GM12878 (cell line): Measurements from ENCODE around the gene CHRM4. TPM values are rescaled to one million over a fixed set of nuclear protein-coding genes. Genes with fewer than 3 reads are reported as not detected.

Experiments used
- ATAC-seq: fragments of 200-7000 bp; cut with Tn5 transposase; 3 replicates; pipeline ENCODE4 v1.9.1; 2020; ENCODE audit warnings: mild to moderate bottlenecking, moderate library complexity
- BruUV-seq: library from RNA; stranded (reverse); fragments of 400-500 nt; replicated peaks from 2 replicates; lab custom pipeline; 2021; lab: Mats Ljungman, UMichigan
- CTCF ChIA-PET: fragments of 300-600 bp; sonication (Branson Sonifier 250); formaldehyde crosslinking; extraction: SDS; loops from one replicate; lab custom pipeline; 2021; ENCODE audit warnings: inconsistent platforms; lab: Yijun Ruan, JAX
- POLR2A ChIA-PET: fragments of 350-600 bp; formaldehyde crosslinking; extraction: SDS; loops from one replicate; lab custom pipeline; 2021; ENCODE audit warnings: inconsistent platforms; lab: Charles Lee
- RAD21 ChIA-PET: fragments of 300-600 bp; sonication (Branson Sonifier 250); formaldehyde crosslinking; loops from one replicate; lab custom pipeline; 2023; ENCODE audit warnings: antibody characterized with exemption; ENCODE audit not compliant: unreplicated experiment; lab: Charles Lee
- SMC1A ChIA-PET: fragments of 300-600 bp; sonication (Branson Sonifier 250); formaldehyde crosslinking; loops from one replicate; lab custom pipeline; 2023; ENCODE audit not compliant: unreplicated experiment, uncharacterized antibody; lab: Charles Lee
- DNase-seq: peaks from one replicate; pipeline ENCODE4 v3.0.0-alpha.2; 2011; ENCODE audit warnings: low read depth, low spot score
- FAIRE-seq: peaks from 3 replicates; lab custom pipeline; 2011; peaks lifted over from hg19 to GRCh38; lab: Jason Lieb, UNC
- H2AFZ ChIP-seq: 2 replicates; pipeline ENCODE4 v1.6.0; 2011; ENCODE audit warnings: low read depth, low read length, control low read depth; ENCODE audit not compliant: control insufficient read depth
- H3K27ac ChIP-seq: 2 replicates; pipeline ENCODE4 v1.5.1; 2011; ENCODE audit warnings: control low read depth; ENCODE audit not compliant: control insufficient read depth, insufficient read depth
- H3K27me3 ChIP-seq, 2 experiments: replicated peaks in 1 of 2; 2 replicates each; pipeline versions ENCODE4 v1.6.0 to v1.6.1; 2011; ENCODE audit warnings: low read length in 1 of 2; ENCODE audit not compliant: control insufficient read depth in 2 of 2, insufficient read depth in 2 of 2
- H3K36me3 ChIP-seq, 2 experiments: 2 replicates each; pipeline ENCODE4 v1.5.1; 2011; ENCODE audit warnings: low read length in 1 of 2; ENCODE audit not compliant: control insufficient read depth in 2 of 2, insufficient read depth in 2 of 2
- H3K4me1 ChIP-seq: 2 replicates; pipeline ENCODE4 v1.6.1; 2011; ENCODE audit warnings: mild to moderate bottlenecking, low read length, moderate library complexity, mixed read lengths; ENCODE audit not compliant: control insufficient read depth, insufficient read depth
- H3K4me2 ChIP-seq: 2 replicates; pipeline ENCODE4 v1.6.0; 2011; ENCODE audit warnings: control low read depth; ENCODE audit not compliant: control insufficient read depth, insufficient read depth
- H3K4me3 ChIP-seq: fragments of 200-600 bp; sonication (generic); 2 replicates; pipeline ENCODE4 v1.5.1; 2016
- H3K79me2 ChIP-seq: 2 replicates; pipeline ENCODE4 v1.6.0; 2011; ENCODE audit warnings: low read length; ENCODE audit not compliant: control insufficient read depth, insufficient read depth
- H3K9ac ChIP-seq: 2 replicates; pipeline ENCODE4 v1.8.0; 2011; ENCODE audit warnings: low read length, control low read depth, mixed read lengths; ENCODE audit not compliant: control insufficient read depth, insufficient read depth
- H3K9me3 ChIP-seq: replicated peaks from 3 replicates; pipeline ENCODE4 v1.5.1; 2011; ENCODE audit warnings: mild to moderate bottlenecking, low read length; ENCODE audit not compliant: control insufficient read depth, insufficient read depth
- H4K20me1 ChIP-seq: 2 replicates; pipeline ENCODE4 v1.6.0; 2011; ENCODE audit not compliant: control insufficient read depth, insufficient read depth
- CREM ChIP-seq: IDR thresholded peaks from 2 replicates; pipeline ENCODE4 v1.6.1; 2014; ENCODE audit warnings: antibody characterized with exemption, low read depth
- EP300 ChIP-seq, 2 experiments: fragments of 150-350 bp in 1 of 2; IDR thresholded peaks; 2 replicates each; pipeline ENCODE4 v1.6.1; 2011 to 2012; ENCODE audit warnings: low read depth in 2 of 2, low read length in 2 of 2, borderline replicate concordance in 1 of 2, improper control_type of control experiment in 1 of 2, inconsistent platforms in 1 of 2; ENCODE audit not compliant: control insufficient read depth in 1 of 2
- HDAC2 ChIP-seq: fragments of 200-600 bp; sonication (generic); IDR thresholded peaks from 2 replicates; pipeline ENCODE4 v1.6.1; 2017
- HSF1 ChIP-seq: fragments of 150-350 bp; IDR thresholded peaks from 2 replicates; pipeline ENCODE4 v1.6.1; 2014; ENCODE audit warnings: mild to moderate bottlenecking, low read depth, low read length
- KLF5 ChIP-seq: fragments of 450-650 bp; IDR thresholded peaks from 2 replicates; pipeline ENCODE4 v1.6.1; 2014; ENCODE audit warnings: mild to moderate bottlenecking; ENCODE audit not compliant: partially characterized antibody
- POLR2A ChIP-seq: IDR thresholded peaks from 2 replicates; pipeline ENCODE4 v1.6.1; 2011; ENCODE audit warnings: low read depth, mild to moderate bottlenecking, low read length
- SIN3A ChIP-seq: IDR thresholded peaks from 2 replicates; pipeline ENCODE4 v1.6.1; 2012; ENCODE audit warnings: low read depth, low read length, improper control_type of control experiment
- SKIL ChIP-seq: fragments of 450-650 bp; IDR thresholded peaks from 2 replicates; pipeline ENCODE4 v1.6.1; 2017; ENCODE audit warnings: mild to moderate bottlenecking, low read depth, inconsistent platforms; ENCODE audit not compliant: poor library complexity, severe bottlenecking
- TCF12 ChIP-seq: IDR thresholded peaks from 2 replicates; pipeline ENCODE4 v1.6.1; 2011; ENCODE audit warnings: low read depth, mild to moderate bottlenecking, low read length
- ZBTB40 ChIP-seq: fragments of 450-650 bp; IDR thresholded peaks from 2 replicates; pipeline ENCODE4 v1.6.1; 2016; ENCODE audit warnings: mild to moderate bottlenecking, moderate library complexity, borderline replicate concordance
- WGBS: methylation state at CpG from one replicate; pipeline ENCODE4 v1.1.6; 2016; ENCODE audit warnings: low lambda C conversion rate; ENCODE audit not compliant: insufficient replicate concordance, insufficient coverage; ENCODE audit errors: missing lambda C conversion rate; 5-methylcytosine and 5-hydroxymethylcytosine counted together
- in situ Hi-C: fragments of 300-500 bp; cut with MboI; formaldehyde crosslinking; loops from 9 replicates; pipeline ENCODE4 v1.14.3; 2018; ENCODE audit warnings: mixed read lengths
- intact Hi-C: fragments of 100-400 bp; cut with micrococcal nuclease; formaldehyde crosslinking; loops from one replicate; pipeline ENCODE4 v1.14.2; 2022; ENCODE audit not compliant: unreplicated experiment
- polyA plus RNA-seq, 11 experiments: library from polyadenylated mRNA; depleted of rRNA in 4 of 11; unstranded in 6 of 11; stranded (reverse) in 5 of 11; fragments of >200 nt; fragmentation: Nextera tagmentation in 4 of 11; fragmentation: Illumina TruSeq in 1 of 11; extraction: Ambion mirVana in 4 of 11; extraction: Trizol in 1 of 11; gene quantifications; 1 replicate in 1 of 11; 2 replicates in 10 of 11; pipeline versions ENCODE4 v1.2.1 to v1.2.3, GENCODE V29; 2011 to 2016; ENCODE audit warnings: inconsistent platforms in 2 of 11, missing spikeins in 2 of 11, low read depth in 1 of 11
- total RNA-seq, 4 experiments: library from RNA; depleted of rRNA in 3 of 4; stranded (reverse); fragments of >200 nt in 3 of 4; fragmentation: Illumina TruSeq in 1 of 4; extraction: Trizol in 1 of 4; gene quantifications; 2 replicates each; pipeline versions ENCODE4 v1.2.1 to v1.2.3, GENCODE V29; 2013 to 2021

Gene CHRM4
- total and polyA plus RNA-seq, 10 of the 15 experiments (the other 5 are each of a cell fraction or from before 2014, with no cell fraction given), result 0.12 to 0.23 (median 0.13) TPM; not detected in 7

- no TSS peak for BruUV-seq
- peaks cover 12 to 13% of the 10 kb centered on the region in 2 experiments for H3K27me3 ChIP-seq
- SMC1A ChIA-PET, result interaction anchor here (0.7 to 1.6 kb wide), 5 partner anchors 9 to 136 kb away, joined by 3 to 8 read pairs (median 3); no protein-coding TSS in a partner anchor
- H3K36me3 ChIP-seq, result peaks cover 0 to 12% of the 10 kb centered on the region in 2 experiments; a peak in 3 of 4 replicates
- no peaks in the 10 kb centered on the region for H4K20me1 ChIP-seq
- no peak overlapping the region for H2AFZ ChIP-seq
- H3K27ac ChIP-seq, result no peak overlapping the region
- H3K79me2 ChIP-seq, result no peaks in the 10 kb centered on the region
- WGBS, result 16% methylated on average over 47 of the region's 71 CpGs
- H3K4me1 ChIP-seq, result peaks cover 6% of the 10 kb centered on the region
- peak overlapping the region; percentile 57; the same call in 1 of the 2 replicates for H3K4me3 ChIP-seq
- in situ Hi-C loops (loop anchor here (10.0 kb wide), 1 partner anchor 142 kb away; no protein-coding TSS in a partner anchor), intact Hi-C loops (no loop called here)
- DNase-seq (no peak), ATAC-seq (peak; percentile 85), FAIRE-seq (peak; percentile 81)
- peak overlapping the region; percentile 89 for H3K4me2 ChIP-seq
- POLR2A ChIA-PET, result interaction anchor here (1.4 to 1.8 kb wide), 2 partner anchors 84 to 97 kb away, joined by 4 to 6 read pairs; no protein-coding TSS in a partner anchor
- CTCF ChIA-PET, result interaction anchor here (0.5 to 6.7 kb wide), 15 partner anchors 22 to 226 kb away, joined by 3 to 94 read pairs (median 3); partner anchors contain the start of gene ATG13
- H3K9ac ChIP-seq, result no peak overlapping the region
- H3K9me3 ChIP-seq, result no peaks in the 10 kb centered on the region
- RAD21 ChIA-PET, result interaction anchor here (0.5 to 2.9 kb wide), 13 partner anchors 32 to 308 kb away, joined by 3 to 11 read pairs (median 4); partner anchors contain the start of genes ARHGAP1, DGKZ and ZNF408
- no peak for TF ChIP-seq POLR2A
- TF ChIP-seq TCF12, result 0 out of 2 replicates have a peak, but pooled peaks have one; percentile 11
- TF ChIP-seq HDAC2, result 0 out of 2 replicates have a peak, but pooled peaks have one; percentile 59
- peak; percentile 93 for TF ChIP-seq SIN3A
- TF ChIP-seq EP300 (IDR thresholded peaks at IDR 0.05; ENCODE audit: borderline replicate concordance in 1 of 2, control insufficient read depth in 1 of 2, low read depth in 2 of 2, low read length in 2 of 2), result no peak
- peak; percentile 21; the same call in 1 of the 2 replicates for TF ChIP-seq ZBTB40
- no peak for TF ChIP-seq KLF5
- no peak for TF ChIP-seq HSF1
- TF ChIP-seq CREM, result no peak
- no peak for TF ChIP-seq SKIL
Measured at GRCh38 chr11:46392421-46393230, 1.1 kb upstream of the CHRM4 start.
